ENCODE results near the gene PICK1. TPM values are rescaled to one million over a fixed set of nuclear protein-coding genes. Genes with fewer than 3 reads are reported as not detected.

PICK1 gene
- total and polyA plus RNA-seq, 2 of the 13 experiments (the other 11 are each of a cell fraction or from before 2014, with no cell fraction given) = 19.3 to 25.3 TPM

DNA sequence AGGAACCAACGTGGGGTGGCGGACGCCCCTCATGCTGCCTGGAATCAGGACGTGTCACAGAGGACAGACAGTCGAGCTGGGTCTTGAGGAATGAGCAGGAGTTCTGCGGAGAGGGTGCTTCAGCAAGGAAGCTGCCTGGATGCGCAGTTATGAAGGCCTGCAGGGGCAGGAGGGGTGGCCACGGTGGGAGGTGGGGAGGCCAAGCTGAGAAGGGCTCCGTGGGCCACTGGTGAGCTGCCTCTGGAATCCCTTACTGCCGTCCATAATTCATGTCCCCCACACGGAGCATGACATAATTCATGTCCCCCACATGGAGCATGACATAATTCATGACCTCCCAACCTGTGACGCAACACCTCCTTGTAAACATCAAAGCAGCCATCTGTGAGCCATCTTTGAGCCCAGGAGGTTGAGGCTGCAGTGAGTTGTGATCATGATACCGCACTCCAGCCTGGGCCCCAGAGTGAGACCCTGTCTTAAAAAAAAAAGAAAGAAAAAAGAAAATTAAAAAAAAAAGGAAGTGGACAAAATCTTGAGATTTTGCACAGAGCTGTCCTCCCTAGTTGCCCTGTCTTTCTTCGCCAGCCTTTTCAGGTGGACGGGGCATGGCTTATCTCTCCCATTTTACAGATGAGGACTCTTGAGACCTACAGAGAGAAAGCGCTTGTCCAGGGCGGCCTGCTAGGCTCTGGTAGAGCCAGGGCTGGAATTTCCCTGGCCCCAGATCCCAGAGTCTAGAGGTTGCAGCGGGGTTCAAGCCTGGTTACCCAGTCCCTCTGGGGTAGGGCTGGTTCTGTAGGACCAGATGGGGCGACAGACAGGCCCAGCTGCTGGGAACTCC, 24.3 kb upstream of the PICK1 start (continued):
- TF ChIP-seq, protein P1, sequence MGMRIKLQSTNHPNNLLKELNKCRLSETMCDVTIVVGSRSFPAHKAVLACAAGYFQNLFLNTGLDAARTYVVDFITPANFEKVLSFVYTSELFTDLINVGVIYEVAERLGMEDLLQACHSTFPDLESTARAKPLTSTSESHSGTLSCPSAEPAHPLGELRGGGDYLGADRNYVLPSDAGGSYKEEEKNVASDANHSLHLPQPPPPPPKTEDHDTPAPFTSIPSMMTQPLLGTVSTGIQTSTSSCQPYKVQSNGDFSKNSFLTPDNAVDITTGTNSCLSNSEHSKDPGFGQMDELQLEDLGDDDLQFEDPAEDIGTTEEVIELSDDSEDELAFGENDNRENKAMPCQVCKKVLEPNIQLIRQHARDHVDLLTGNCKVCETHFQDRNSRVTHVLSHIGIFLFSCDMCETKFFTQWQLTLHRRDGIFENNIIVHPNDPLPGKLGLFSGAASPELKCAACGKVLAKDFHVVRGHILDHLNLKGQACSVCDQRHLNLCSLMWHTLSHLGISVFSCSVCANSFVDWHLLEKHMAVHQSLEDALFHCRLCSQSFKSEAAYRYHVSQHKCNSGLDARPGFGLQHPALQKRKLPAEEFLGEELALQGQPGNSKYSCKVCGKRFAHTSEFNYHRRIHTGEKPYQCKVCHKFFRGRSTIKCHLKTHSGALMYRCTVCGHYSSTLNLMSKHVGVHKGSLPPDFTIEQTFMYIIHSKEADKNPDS (CRISPR knock-in tag; IDR thresholded peaks at IDR 0.05) = no peak
- TF ChIP-seq MTF1 (CRISPR knock-in tag; IDR thresholded peaks at IDR 0.05) (no peak), ZNF234 (CRISPR knock-in tag; conservative IDR thresholded peaks at IDR 0.05) (no peak), CEBPB (IDR thresholded peaks at IDR 0.05; ENCODE audit: borderline replicate concordance, low read depth, low read length) (peak; percentile 89), BCL6 (CRISPR knock-in tag; IDR thresholded peaks at IDR 0.05) (0 out of 2 replicates have a peak, but pooled peaks have one; percentile 15), ZNF333 (CRISPR knock-in tag; IDR thresholded peaks at IDR 0.05; ENCODE audit: borderline replicate concordance) (no peak), CCDC6 (CRISPR knock-in tag; IDR thresholded peaks at IDR 0.05) (no peak), MXI1 (IDR thresholded peaks at IDR 0.05; ENCODE audit: borderline replicate concordance, low read depth, low read length) (no peak), AHR (CRISPR knock-in tag; IDR thresholded peaks at IDR 0.05) (no peak)
- TF ChIP-seq, protein P2, sequence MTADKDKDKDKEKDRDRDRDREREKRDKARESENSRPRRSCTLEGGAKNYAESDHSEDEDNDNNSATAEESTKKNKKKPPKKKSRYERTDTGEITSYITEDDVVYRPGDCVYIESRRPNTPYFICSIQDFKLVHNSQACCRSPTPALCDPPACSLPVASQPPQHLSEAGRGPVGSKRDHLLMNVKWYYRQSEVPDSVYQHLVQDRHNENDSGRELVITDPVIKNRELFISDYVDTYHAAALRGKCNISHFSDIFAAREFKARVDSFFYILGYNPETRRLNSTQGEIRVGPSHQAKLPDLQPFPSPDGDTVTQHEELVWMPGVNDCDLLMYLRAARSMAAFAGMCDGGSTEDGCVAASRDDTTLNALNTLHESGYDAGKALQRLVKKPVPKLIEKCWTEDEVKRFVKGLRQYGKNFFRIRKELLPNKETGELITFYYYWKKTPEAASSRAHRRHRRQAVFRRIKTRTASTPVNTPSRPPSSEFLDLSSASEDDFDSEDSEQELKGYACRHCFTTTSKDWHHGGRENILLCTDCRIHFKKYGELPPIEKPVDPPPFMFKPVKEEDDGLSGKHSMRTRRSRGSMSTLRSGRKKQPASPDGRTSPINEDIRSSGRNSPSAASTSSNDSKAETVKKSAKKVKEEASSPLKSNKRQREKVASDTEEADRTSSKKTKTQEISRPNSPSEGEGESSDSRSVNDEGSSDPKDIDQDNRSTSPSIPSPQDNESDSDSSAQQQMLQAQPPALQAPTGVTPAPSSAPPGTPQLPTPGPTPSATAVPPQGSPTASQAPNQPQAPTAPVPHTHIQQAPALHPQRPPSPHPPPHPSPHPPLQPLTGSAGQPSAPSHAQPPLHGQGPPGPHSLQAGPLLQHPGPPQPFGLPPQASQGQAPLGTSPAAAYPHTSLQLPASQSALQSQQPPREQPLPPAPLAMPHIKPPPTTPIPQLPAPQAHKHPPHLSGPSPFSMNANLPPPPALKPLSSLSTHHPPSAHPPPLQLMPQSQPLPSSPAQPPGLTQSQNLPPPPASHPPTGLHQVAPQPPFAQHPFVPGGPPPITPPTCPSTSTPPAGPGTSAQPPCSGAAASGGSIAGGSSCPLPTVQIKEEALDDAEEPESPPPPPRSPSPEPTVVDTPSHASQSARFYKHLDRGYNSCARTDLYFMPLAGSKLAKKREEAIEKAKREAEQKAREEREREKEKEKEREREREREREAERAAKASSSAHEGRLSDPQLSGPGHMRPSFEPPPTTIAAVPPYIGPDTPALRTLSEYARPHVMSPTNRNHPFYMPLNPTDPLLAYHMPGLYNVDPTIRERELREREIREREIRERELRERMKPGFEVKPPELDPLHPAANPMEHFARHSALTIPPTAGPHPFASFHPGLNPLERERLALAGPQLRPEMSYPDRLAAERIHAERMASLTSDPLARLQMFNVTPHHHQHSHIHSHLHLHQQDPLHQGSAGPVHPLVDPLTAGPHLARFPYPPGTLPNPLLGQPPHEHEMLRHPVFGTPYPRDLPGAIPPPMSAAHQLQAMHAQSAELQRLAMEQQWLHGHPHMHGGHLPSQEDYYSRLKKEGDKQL (CRISPR knock-in tag; IDR thresholded peaks at IDR 0.05; ENCODE audit: low read depth) = no peak
- TF ChIP-seq, protein P3, sequence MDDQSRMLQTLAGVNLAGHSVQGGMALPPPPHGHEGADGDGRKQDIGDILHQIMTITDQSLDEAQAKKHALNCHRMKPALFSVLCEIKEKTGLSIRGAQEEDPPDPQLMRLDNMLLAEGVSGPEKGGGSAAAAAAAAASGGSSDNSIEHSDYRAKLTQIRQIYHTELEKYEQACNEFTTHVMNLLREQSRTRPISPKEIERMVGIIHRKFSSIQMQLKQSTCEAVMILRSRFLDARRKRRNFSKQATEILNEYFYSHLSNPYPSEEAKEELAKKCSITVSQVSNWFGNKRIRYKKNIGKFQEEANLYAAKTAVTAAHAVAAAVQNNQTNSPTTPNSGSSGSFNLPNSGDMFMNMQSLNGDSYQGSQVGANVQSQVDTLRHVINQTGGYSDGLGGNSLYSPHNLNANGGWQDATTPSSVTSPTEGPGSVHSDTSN (CRISPR knock-in tag; IDR thresholded peaks at IDR 0.05; ENCODE audit: borderline replicate concordance) = no peak

Measured in HepG2 (cell line).